ENCODE results near the gene BRI3.

DNA sequence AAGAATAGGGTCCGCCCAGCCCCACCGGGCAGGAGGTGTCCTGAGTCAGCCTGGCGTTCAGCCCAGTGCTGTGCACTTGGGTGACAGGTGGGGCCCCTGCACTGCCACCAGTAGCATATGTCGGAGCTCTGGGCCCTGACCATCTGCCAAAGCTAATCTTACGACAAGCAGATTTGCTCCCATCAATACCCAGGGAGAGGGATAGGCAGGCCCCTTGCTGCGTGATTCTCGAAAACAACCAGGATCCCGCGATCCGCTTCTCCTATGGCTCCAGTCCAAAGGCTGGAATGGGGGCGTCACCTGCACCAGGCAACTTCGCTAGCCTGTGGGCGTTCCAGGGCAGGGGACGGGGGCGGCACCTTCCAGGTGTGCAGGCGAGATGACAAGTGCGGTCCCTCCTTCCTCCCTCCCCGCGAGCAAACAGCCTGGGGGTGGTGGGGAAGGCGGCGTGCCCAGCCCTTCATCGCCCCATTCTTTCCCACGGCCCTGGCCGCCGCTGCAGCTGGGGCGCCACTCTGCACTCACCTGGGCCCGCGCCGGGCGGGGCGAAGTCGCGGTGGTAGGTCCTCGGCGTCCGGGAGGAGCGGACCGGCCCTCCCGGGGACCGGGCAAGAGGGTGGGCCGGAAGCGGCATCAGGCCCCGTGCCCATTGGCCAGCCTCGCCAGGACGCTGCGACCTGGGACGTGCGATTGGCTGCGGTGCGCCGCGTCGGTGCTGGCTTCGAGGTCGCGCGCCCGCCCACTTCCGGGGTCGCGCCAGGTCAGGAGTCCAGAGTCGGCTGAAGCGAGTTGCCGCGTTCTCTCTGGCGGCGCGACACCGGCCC lies 29.7 kb upstream of the BRI3 start, which contains the start of gene TECPR1:
- no peak for TF ChIP-seq CTCF (conservative IDR thresholded peaks at IDR 0.05; ENCODE audit: low read depth, low read length)
- TF ChIP-seq MAZ (IDR thresholded peaks at IDR 0.05; ENCODE audit: borderline replicate concordance, low read depth, low read length): peak; percentile 62; the same call in 1 of the 2 replicates
- TF ChIP-seq MXI1 (IDR thresholded peaks at IDR 0.05; ENCODE audit: borderline replicate concordance, low read depth, low read length): no peak; the same call in 1 of the 2 replicates

Measured in IMR-90 (cell line).